H1 (cell line): ENCODE data around the gene ZXDC. TPM values are rescaled to one million over a fixed set of nuclear protein-coding genes. Genes with fewer than 3 reads are reported as not detected.

Experiments
- CTCF ChIA-PET: fragments of 300-600 bp; sonication (Branson Sonifier 250); formaldehyde crosslinking; loops from one replicate; lab custom pipeline; 2021; ENCODE audit not compliant: partially characterized antibody; lab: Charles Lee
- POLR2A ChIA-PET: fragments of 300-600 bp; sonication (Branson Sonifier 250); formaldehyde crosslinking; loops from one replicate; lab custom pipeline; 2021; ENCODE audit warnings: inconsistent platforms; ENCODE audit not compliant: partially characterized antibody; lab: Charles Lee
- DNase-seq, 2 experiments: peaks; one replicate each; pipeline versions ENCODE4 v3.0.0 to v3.0.0-alpha.2; 2010 to 2022; ENCODE audit warnings: low spot score in 2 of 2, low read depth in 1 of 2, mixed read lengths in 1 of 2
- FAIRE-seq: peaks from 2 replicates; lab custom pipeline; 2011; peaks lifted over from hg19 to GRCh38; lab: Jason Lieb, UNC
- H2AFZ ChIP-seq: 2 replicates; pipeline ENCODE4 v1.8.1; 2012; ENCODE audit warnings: low read length, inconsistent platforms
- H2AK5ac ChIP-seq: 2 replicates; pipeline ENCODE4 v1.6.1; 2013; ENCODE audit warnings: low read depth, low read length
- H2BK120ac ChIP-seq: replicated peaks from 2 replicates; pipeline ENCODE3; 2013; ENCODE audit warnings: low read depth, low read length, inconsistent platforms
- H2BK12ac ChIP-seq: 2 replicates; pipeline ENCODE4 v1.6.1; 2013; ENCODE audit warnings: low read depth, low read length
- H2BK15ac ChIP-seq: 2 replicates; pipeline ENCODE4 v1.6.1; 2013; ENCODE audit warnings: low read length
- H2BK20ac ChIP-seq: 2 replicates; pipeline ENCODE4 v1.6.1; 2013; ENCODE audit warnings: low read length
- H2BK5ac ChIP-seq: 2 replicates; pipeline ENCODE4 v1.6.1; 2013; ENCODE audit warnings: low read depth, low read length
- H3K14ac ChIP-seq: 2 replicates; pipeline ENCODE4 v1.6.1; 2013; ENCODE audit warnings: inconsistent platforms; ENCODE audit not compliant: insufficient read length
- H3K18ac ChIP-seq: 2 replicates; pipeline ENCODE4 v1.6.1; 2013; ENCODE audit warnings: low read length; ENCODE audit errors: extremely low read depth
- H3K23ac ChIP-seq: 2 replicates; pipeline ENCODE4 v1.6.1; 2013; ENCODE audit warnings: inconsistent platforms; ENCODE audit not compliant: insufficient read length
- H3K23me2 ChIP-seq: 2 replicates; pipeline ENCODE4 v1.6.1; 2013; ENCODE audit warnings: low read depth, low read length
- H3K27ac ChIP-seq: 2 replicates; pipeline ENCODE4 v1.6.1; 2011; ENCODE audit warnings: low read depth, low read length, inconsistent platforms
- H3K27me3 ChIP-seq, 4 experiments: replicated peaks in 1 of 4; 1 replicate in 1 of 4; 2 replicates in 3 of 4; pipeline versions ENCODE4 v1.6.1 to v1.8.1; 2011 to 2013; ENCODE audit warnings: low read length in 3 of 4, mild to moderate bottlenecking in 3 of 4, inconsistent platforms in 2 of 4, mixed read lengths in 2 of 4, moderate library complexity in 1 of 4; ENCODE audit not compliant: control insufficient read depth in 3 of 4, insufficient read depth in 3 of 4; ENCODE audit errors: extremely low read depth in 1 of 4
- H3K36me3 ChIP-seq, 4 experiments: 2 replicates each; pipeline versions ENCODE4 v1.6.1 to v1.8.1; 2011 to 2013; ENCODE audit warnings: mild to moderate bottlenecking in 4 of 4, low read length in 3 of 4, moderate library complexity in 2 of 4, control low read depth in 1 of 4, inconsistent platforms in 1 of 4; ENCODE audit not compliant: insufficient read depth in 4 of 4, control insufficient read depth in 2 of 4
- H3K4ac ChIP-seq: replicated peaks from 2 replicates; pipeline ENCODE3; 2013; ENCODE audit warnings: low read length, low read depth, mixed read lengths, inconsistent platforms; ENCODE audit not compliant: insufficient read length
- H3K4me1 ChIP-seq, 4 experiments: replicated peaks in 1 of 4; 1 replicate in 1 of 4; 2 replicates in 3 of 4; pipeline versions ENCODE4 v1.6.1 to v1.8.1; 2011 to 2013; ENCODE audit warnings: low read length in 3 of 4, inconsistent platforms in 2 of 4, mixed read lengths in 1 of 4; ENCODE audit not compliant: insufficient read depth in 4 of 4, control insufficient read depth in 3 of 4
- H3K4me2 ChIP-seq, 2 experiments: 2 replicates each; pipeline versions ENCODE4 v1.6.1 to v1.8.1; 2011 to 2013; ENCODE audit warnings: low read depth in 2 of 2, low read length in 2 of 2, control low read depth in 1 of 2, inconsistent platforms in 1 of 2, mild to moderate bottlenecking in 1 of 2; ENCODE audit not compliant: insufficient read depth in 1 of 2
- H3K4me3 ChIP-seq, 4 experiments: fragments of 200-600, 300-600 bp in 1 of 4; sonication (generic), shearing (Covaris generic), sonication (Bioruptor Twin) in 1 of 4; 2 replicates each; pipeline versions ENCODE4 v1.5.1 to v1.8.1; 2011 to 2016; ENCODE audit warnings: low read length in 4 of 4, low read depth in 3 of 4, control low read depth in 2 of 4, inconsistent platforms in 2 of 4, mild to moderate bottlenecking in 2 of 4, mixed read lengths in 1 of 4, moderate library complexity in 1 of 4; ENCODE audit not compliant: insufficient read depth in 2 of 4; ENCODE audit errors: extremely low read depth in 1 of 4
- H3K56ac ChIP-seq: replicated peaks from 2 replicates; pipeline ENCODE3; 2013; ENCODE audit warnings: low read depth, mild to moderate bottlenecking, mixed read lengths, low read length, inconsistent platforms; ENCODE audit not compliant: insufficient read length
- H3K79me1 ChIP-seq: 2 replicates; pipeline ENCODE4 v1.6.1; 2013; ENCODE audit warnings: low read depth, low read length, control low read depth
- H3K79me2 ChIP-seq, 2 experiments: 2 replicates each; pipeline versions ENCODE4 v1.6.1 to v1.8.1; 2012 to 2013; ENCODE audit warnings: low read length in 2 of 2, mild to moderate bottlenecking in 2 of 2, inconsistent platforms in 1 of 2; ENCODE audit not compliant: insufficient read depth in 2 of 2, control insufficient read depth in 1 of 2
- H3K9ac ChIP-seq, 4 experiments: replicated peaks in 1 of 4; 1 replicate in 1 of 4; 2 replicates in 3 of 4; pipeline versions ENCODE4 v1.6.1 to v1.8.1; 2011 to 2013; ENCODE audit warnings: low read depth in 3 of 4, low read length in 3 of 4, control low read depth in 2 of 4, mild to moderate bottlenecking in 2 of 4, moderate library complexity in 2 of 4, inconsistent platforms in 1 of 4; ENCODE audit errors: extremely low read depth in 1 of 4
- H3K9me3 ChIP-seq, 2 experiments: 2 replicates each; pipeline versions ENCODE4 v1.6.1 to v1.8.1; 2012 to 2013; ENCODE audit warnings: mild to moderate bottlenecking in 2 of 2, moderate library complexity in 2 of 2, control low read depth in 1 of 2, inconsistent platforms in 1 of 2, low read depth in 1 of 2, low read length in 1 of 2, mixed read lengths in 1 of 2; ENCODE audit not compliant: insufficient read depth in 2 of 2
- H4K20me1 ChIP-seq, 2 experiments: replicated peaks in 1 of 2; 2 replicates each; pipeline versions ENCODE3 to v1.8.1; 2011 to 2013; ENCODE audit warnings: inconsistent platforms in 2 of 2, low read length in 2 of 2, mild to moderate bottlenecking in 1 of 2; ENCODE audit not compliant: insufficient read depth in 2 of 2, control insufficient read depth in 1 of 2
- H4K5ac ChIP-seq: 2 replicates; pipeline ENCODE4 v1.6.1; 2013; ENCODE audit warnings: low read length, low read depth, mixed read lengths, inconsistent platforms; ENCODE audit not compliant: insufficient read length
- H4K8ac ChIP-seq: 2 replicates; pipeline ENCODE4 v1.8.0; 2013; ENCODE audit warnings: mild to moderate bottlenecking, moderate library complexity, low read length, inconsistent platforms; ENCODE audit not compliant: insufficient read depth; ENCODE audit errors: extremely low read depth
- H4K91ac ChIP-seq: replicated peaks from 2 replicates; pipeline ENCODE3; 2013; ENCODE audit warnings: low read length, mixed read lengths, inconsistent platforms; ENCODE audit not compliant: insufficient read length
- CEBPB ChIP-seq: IDR thresholded peaks from 2 replicates; pipeline ENCODE4 v1.6.1; 2012; ENCODE audit warnings: low read depth, low read length
- EGR1 ChIP-seq: IDR thresholded peaks from 2 replicates; pipeline ENCODE4 v1.6.1; 2011; ENCODE audit warnings: low read depth, low read length, borderline replicate concordance
- POLR2A ChIP-seq, 2 experiments: IDR thresholded peaks; 1 replicate in 1 of 2; 2 replicates in 1 of 2; pipeline ENCODE4 v1.6.1; 2011; ENCODE audit warnings: low read depth in 2 of 2, low read length in 2 of 2, mild to moderate bottlenecking in 2 of 2; ENCODE audit errors: control extremely low read depth in 1 of 2
- SUZ12 ChIP-seq: fragments of 200-600 bp; sonication (generic); IDR thresholded peaks from 2 replicates; pipeline ENCODE4 v1.6.1; 2012; ENCODE audit warnings: mild to moderate bottlenecking, inconsistent platforms, low read length, moderate library complexity, mixed read lengths
- WGBS, 2 experiments: shearing (Covaris generic) in 1 of 2; methylation state at CpG; one replicate each; pipeline versions ENCODE4 v1.1.6 to v1.1.7; 2013 to 2015; ENCODE audit warnings: low lambda C conversion rate in 2 of 2, mixed read lengths in 2 of 2, inconsistent platforms in 1 of 2, low coverage in 1 of 2, missing lambda C conversion rate in 1 of 2; ENCODE audit not compliant: insufficient replicate concordance in 2 of 2, insufficient coverage in 1 of 2, insufficient read length in 1 of 2; ENCODE audit errors: extremely low coverage in 1 of 2, missing lambda C conversion rate in 1 of 2; 5-methylcytosine and 5-hydroxymethylcytosine counted together
- polyA plus RNA-seq, 7 experiments: library from polyadenylated mRNA; depleted of rRNA in 3 of 7; stranded (reverse) in 5 of 7; unstranded in 2 of 7; fragments of >200 nt in 5 of 7; fragments of 200-250 nt in 2 of 7; gene quantifications; 1 replicate in 5 of 7; 2 replicates in 1 of 7; 4 replicates in 1 of 7; pipeline versions ENCODE4 v1.2.1 to v1.2.3, GENCODE V29; 2011 to 2013; ENCODE audit warnings: missing spikeins in 2 of 7, mixed read lengths in 2 of 7
- total RNA-seq: library from RNA; stranded (reverse); fragmentation: NEBNext Ultra II Directional; extraction: Animal tissue kit (Norgen Biotek cat#: 25700); gene quantifications from 2 replicates; pipeline ENCODE4 v1.2.1, GENCODE V29; 2021

ZXDC gene
- total and polyA plus RNA-seq, 2 of the 8 experiments (the other 6 are each of a cell fraction or from before 2014, with no cell fraction given): 12.7 to 24.3 TPM

- Histone ChIP-seq H3K79me2 (no peaks in the 10 kb centered on the region), H3K56ac (no peak overlapping the region), H3K23ac (no peak overlapping the region), H3K79me1 (no peaks in the 10 kb centered on the region), H3K36me3 (no peaks in the 10 kb centered on the region), H3K27ac (no peak overlapping the region), H3K9me3 (no peaks in the 10 kb centered on the region), H2AFZ (no peak overlapping the region), H3K4ac (no peak overlapping the region), H3K14ac (no peak overlapping the region), H4K91ac (no peak overlapping the region), H2BK12ac (no peak overlapping the region), H3K23me2 (no peaks in the 10 kb centered on the region; the same call in 1 of the 2 replicates), H4K8ac (peak overlapping the region; percentile 18; the same call in 1 of the 2 replicates), H2BK20ac (no peak overlapping the region), H3K18ac (no peak overlapping the region), H2BK15ac (no peak overlapping the region), H4K5ac (no peak overlapping the region), H3K27me3 (no peaks in the 10 kb centered on the region; a peak in 1 of 7 replicates), H2AK5ac (no peak overlapping the region)
- CTCF ChIA-PET: interaction anchor here (0.6 to 5.8 kb wide), 4 partner anchors 10 to 893 kb away, joined by 3 to 35 read pairs (median 4); partner anchors contain the start of gene CHST13
- no peak for DNase-seq
- POLR2A ChIA-PET: no interaction called here
- 85% methylated on average over 4 of the region's 4 CpGs; no CpG with 5 or more reads in 1 of the 2 experiments for WGBS, 2 experiments
- no peak for TF ChIP-seq EGR1
- TF ChIP-seq CEBPB: no peak
- no peak for TF ChIP-seq POLR2A (IDR thresholded peaks at IDR 0.05; ENCODE audit: control extremely low read depth in 1 of 2, low read depth in 2 of 2, low read length in 2 of 2)
- no peak for TF ChIP-seq SUZ12
- TF ChIP-seq, all 59 proteins: peak for 0
- H3K4me1 ChIP-seq: no peaks in the 10 kb centered on the region
- no peak overlapping the region for H3K9ac ChIP-seq
- no peaks in the 10 kb centered on the region for H4K20me1 ChIP-seq
- no peak for FAIRE-seq
- H3K4me2 ChIP-seq: no peak overlapping the region
- H2BK120ac ChIP-seq: no peak overlapping the region
- no peak overlapping the region for H3K4me3 ChIP-seq
- no peak overlapping the region for H2BK5ac ChIP-seq
Observed at GRCh38 chr3:126508564-126508964, 32.9 kb upstream of the ZXDC start.
